Thymus (tissue), 11 donors: Measurements from ENCODE around the gene SPAG7. TPM values are rescaled to one million over a fixed set of nuclear protein-coding genes. Genes with fewer than 3 reads are reported as not detected.

Experiments
- DNase-seq, 9 donors: peaks; one replicate each; pipeline ENCODE4 v3.0.0-alpha.2; 2013; ENCODE audit warnings: low spot score in 9 of 9, low read depth in 6 of 9, missing footprints in 1 of 9
- H3K27ac ChIP-seq, 2 donors: one replicate each; pipeline ENCODE4 v1.5.1; 2013; ENCODE audit warnings: control low read depth in 1 of 2, low read depth in 1 of 2, low read length in 1 of 2, mild to moderate bottlenecking in 1 of 2, moderate library complexity in 1 of 2
- H3K27me3 ChIP-seq, 2 donors: one replicate each; pipeline ENCODE4 v1.5.1; 2013; ENCODE audit warnings: low read length in 1 of 2; ENCODE audit not compliant: control insufficient read depth in 2 of 2, insufficient read depth in 1 of 2
- H3K36me3 ChIP-seq, 2 donors: one replicate each; pipeline ENCODE4 v1.5.1; 2013; ENCODE audit warnings: low read length in 1 of 2, mild to moderate bottlenecking in 1 of 2, moderate library complexity in 1 of 2; ENCODE audit not compliant: control insufficient read depth in 2 of 2, insufficient read depth in 2 of 2
- H3K4me1 ChIP-seq, 2 donors: one replicate each; pipeline ENCODE4 v1.5.1; 2013; ENCODE audit warnings: low read length in 2 of 2; ENCODE audit not compliant: control insufficient read depth in 2 of 2, insufficient read depth in 2 of 2
- H3K4me3 ChIP-seq, 2 donors: one replicate each; pipeline ENCODE4 v1.5.1; 2013; ENCODE audit warnings: low read length in 2 of 2, control low read depth in 1 of 2, mild to moderate bottlenecking in 1 of 2
- H3K9me3 ChIP-seq, 2 donors: one replicate each; pipeline ENCODE4 v1.5.1; 2013; ENCODE audit warnings: low read length in 1 of 2, mild to moderate bottlenecking in 1 of 2; ENCODE audit not compliant: control insufficient read depth in 2 of 2, insufficient read depth in 1 of 2
- WGBS: extraction: QIAGEN DNeasy Blood & Tissue Kit; methylation state at CpG from one replicate; pipeline ENCODE4 v1.1.7; 2013; 5-methylcytosine and 5-hydroxymethylcytosine counted together
- polyA plus RNA-seq: library from polyadenylated mRNA; stranded (reverse); fragments of 200-250 nt; gene quantifications from one replicate; pipeline ENCODE4 v1.2.3, GENCODE V29; 2013
- total RNA-seq: library from RNA; stranded (reverse); fragments of 120-200 nt; gene quantifications from one replicate; pipeline ENCODE4 v1.2.4, GENCODE V29; 2013
- donor health status: healthy.

The SPAG7 gene
- total and polyA plus RNA-seq, 2 donors: 60.9 to 98.8 TPM

DNA sequence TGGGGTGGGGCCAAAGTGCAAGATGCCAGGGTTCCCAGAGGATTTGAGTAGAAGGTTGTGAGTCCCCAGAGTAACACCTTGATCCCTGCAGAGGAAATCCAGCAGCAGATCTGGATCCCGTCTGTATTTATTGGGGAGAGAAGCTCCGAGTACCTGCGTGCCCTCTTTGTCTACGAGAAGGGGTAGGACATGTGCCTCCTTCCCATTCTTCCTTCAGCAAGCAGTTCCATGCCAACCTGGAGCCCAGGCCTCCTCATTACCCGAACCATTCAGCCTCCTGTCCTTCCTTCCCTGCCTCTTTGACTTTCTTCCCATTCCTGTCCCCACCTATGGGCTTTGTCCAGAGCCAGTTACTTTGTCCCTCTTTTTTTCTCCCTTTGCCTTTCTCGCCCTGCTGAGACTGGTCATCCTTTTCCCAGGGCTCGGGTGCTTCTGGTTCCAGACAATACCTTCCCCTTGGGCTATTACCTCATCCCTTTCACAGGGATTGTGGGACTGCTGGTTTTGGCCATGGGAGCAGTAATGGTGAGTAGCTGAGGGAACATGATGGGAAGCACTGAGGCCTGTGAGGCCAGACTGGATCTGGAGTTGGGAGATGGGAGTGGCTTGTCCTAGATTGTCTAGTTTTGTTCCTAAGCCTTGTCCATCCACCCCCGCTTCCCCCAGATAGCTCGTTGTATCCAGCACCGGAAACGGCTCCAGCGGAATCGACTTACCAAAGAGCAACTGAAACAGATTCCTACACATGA lies 24.7 kb downstream of the SPAG7 start:
- peak overlapping the region; percentile 15 to 99 for H3K27ac ChIP-seq
- 96% methylated on average over 13 of the region's 13 CpGs for WGBS
- H3K9me3 ChIP-seq: peaks cover 0 to 2% of the 10 kb centered on the region in 2 donors
- peaks cover 47 to 71% of the 10 kb centered on the region in 2 donors for H3K4me1 ChIP-seq
- H3K36me3 ChIP-seq: peaks cover 40 to 67% of the 10 kb centered on the region in 2 donors
- no peak overlapping the region for H3K4me3 ChIP-seq
- no peaks in the 10 kb centered on the region for H3K27me3 ChIP-seq
- no peak for DNase-seq

GRCh38 chr17:4941319-4941610 lies 26.4 kb downstream of the SPAG7 start:
- Histone ChIP-seq H3K9me3 (no peaks in the 10 kb centered on the region), H3K27me3 (no peaks in the 10 kb centered on the region), H3K27ac (peak overlapping the region in 1 of 2 donors; percentile 99), H3K4me3 (peak overlapping the region; percentile 72 to 100), H3K36me3 (peaks cover 49 to 71% of the 10 kb centered on the region in 2 donors), H3K4me1 (peaks cover 47 to 65% of the 10 kb centered on the region in 2 donors)
- no peak for DNase-seq
- 56% methylated on average over 4 of the region's 4 CpGs for WGBS

GRCh38 chr17:4940555-4941318 lies 26.9 kb downstream of the SPAG7 start:
- Histone ChIP-seq H3K36me3 (peaks cover 52 to 71% of the 10 kb centered on the region in 2 donors), H3K4me1 (peaks cover 43 to 60% of the 10 kb centered on the region in 2 donors), H3K4me3 (peak overlapping the region; percentile 72 to 100), H3K9me3 (no peaks in the 10 kb centered on the region), H3K27ac (peak overlapping the region; percentile 98 to 99), H3K27me3 (no peaks in the 10 kb centered on the region)
- DNase-seq: peak in 5 of 9 donors; percentile 47 to 74 (median 54)
- under 1% methylated on average over 29 of the region's 29 CpGs for WGBS

GRCh38 chr17:4939796-4940554 lies 27.6 kb downstream of the SPAG7 start, which contains the start of the genes RNF167 and SLC25A11:
RNF167 (plus strand) TSS chr17:4940268; CDS start chr17:4940910, 642 bp downstream.
SLC25A11 (minus strand) TSS chr17:4940046; CDS start chr17:4939910, 136 bp downstream.
- Histone ChIP-seq H3K4me1 (peaks cover 36 to 52% of the 10 kb centered on the region in 2 donors), H3K27ac (peak within 1 kb of the TSS; percentile 98 to 99), H3K4me3 (peak within 1 kb of the TSS; percentile 72 to 100), H3K36me3 (peaks cover 44 to 64% of the 10 kb centered on the region in 2 donors), H3K27me3 (no peaks in the 10 kb centered on the region), H3K9me3 (no peaks in the 10 kb centered on the region)
- under 1% methylated on average over 72 of the region's 72 CpGs for WGBS
- DNase-seq: peak; percentile 95 to 100 (median 99)

DNA sequence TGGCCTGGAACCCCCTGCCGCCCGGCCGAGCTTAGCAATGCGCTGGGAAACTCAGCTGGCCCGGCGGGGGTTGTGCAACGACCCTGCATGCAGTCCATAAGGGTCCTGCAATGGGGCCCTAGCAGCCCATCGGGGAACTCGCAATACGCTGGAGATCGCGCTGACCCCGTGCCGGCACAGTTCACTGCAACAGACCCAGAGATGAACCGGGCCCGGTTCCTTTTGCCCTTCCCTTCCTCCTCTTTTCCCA lies 28.1 kb downstream of the SPAG7 start:
- no peak for DNase-seq
- H3K4me1 ChIP-seq: peaks cover 31 to 47% of the 10 kb centered on the region in 2 donors

GRCh38 chr17:4938688-4939545 lies 28.7 kb downstream of the SPAG7 start:
- Histone ChIP-seq H3K4me1 (peaks cover 30 to 47% of the 10 kb centered on the region in 2 donors), H3K9me3 (no peaks in the 10 kb centered on the region), H3K4me3 (peak overlapping the region; percentile 72 to 100), H3K36me3 (peaks cover 41 to 54% of the 10 kb centered on the region in 2 donors), H3K27ac (peak overlapping the region; percentile 98 to 99), H3K27me3 (peaks cover 0 to 6% of the 10 kb centered on the region in 2 donors)
- 70% methylated on average over 19 of the region's 19 CpGs for WGBS
- peak in 1 of 9 donors; percentile 36 for DNase-seq

More for the DNA sequence above, 28.1 kb downstream of the SPAG7 start:
- Histone ChIP-seq H3K4me3 (peak overlapping the region; percentile 72 to 100), H3K27me3 (peaks cover 0 to under 1% of the 10 kb centered on the region in 2 donors), H3K36me3 (peaks cover 41 to 59% of the 10 kb centered on the region in 2 donors), H3K27ac (peak overlapping the region; percentile 98 to 99), H3K9me3 (no peaks in the 10 kb centered on the region)
- WGBS: under 1% methylated on average over 16 of the region's 16 CpGs

DNA sequence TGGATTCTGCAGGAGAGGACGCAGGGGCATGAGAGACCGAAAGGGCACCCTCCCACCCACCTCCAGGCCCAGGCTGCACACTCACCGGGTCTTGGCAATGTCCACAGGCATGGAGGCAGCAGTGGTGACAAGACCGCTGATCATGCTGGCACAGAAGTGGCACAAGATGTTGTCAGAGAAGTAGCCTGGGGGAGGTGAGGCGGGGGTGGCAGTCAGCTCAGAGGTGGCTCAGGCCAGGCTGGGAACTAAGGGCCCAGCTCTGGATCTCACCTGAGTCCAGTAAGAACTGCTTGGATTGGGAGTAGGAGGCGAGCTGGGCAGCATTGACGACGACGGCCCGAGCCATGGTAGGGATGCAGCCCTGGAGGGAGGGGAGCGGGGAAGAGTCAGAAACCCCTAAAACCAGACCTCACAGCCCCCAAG lies 29.5 kb downstream of the SPAG7 start:
- Histone ChIP-seq H3K27me3 (peaks cover 0 to 8% of the 10 kb centered on the region in 2 donors), H3K9me3 (no peaks in the 10 kb centered on the region), H3K4me3 (no peak overlapping the region), H3K27ac (no peak overlapping the region), H3K36me3 (peaks cover 34 to 45% of the 10 kb centered on the region in 2 donors), H3K4me1 (peaks cover 22 to 38% of the 10 kb centered on the region in 2 donors)
- no peak for DNase-seq
- 98% methylated on average over 11 of the region's 11 CpGs for WGBS

GRCh38 chr17:4937553-4937952 lies 30.1 kb downstream of the SPAG7 start:
- Histone ChIP-seq H3K9me3 (no peaks in the 10 kb centered on the region), H3K27me3 (peaks cover 0 to 8% of the 10 kb centered on the region in 2 donors), H3K27ac (no peak overlapping the region), H3K4me3 (no peak overlapping the region), H3K4me1 (peaks cover 18 to 33% of the 10 kb centered on the region in 2 donors), H3K36me3 (peaks cover 29 to 40% of the 10 kb centered on the region in 2 donors)
- DNase-seq: no peak
- WGBS: 95% methylated on average over 16 of the region's 16 CpGs
